Muscle of arm (tissue), 12 donors: Measurements from ENCODE around the gene ABCA12. TPM values are rescaled to one million over a fixed set of nuclear protein-coding genes. Genes with fewer than 3 reads are reported as not detected.

Experiments
- DNase-seq: peaks from one replicate; pipeline ENCODE4 v3.0.0-alpha.2; 2013
- polyA plus RNA-seq, 12 donors: library from polyadenylated mRNA; unstranded; fragments of 120-200 nt; gene quantifications; one replicate each; pipeline ENCODE4 v1.2.1, GENCODE V29; 2013; ENCODE audit not compliant: insufficient read length in 12 of 12

The ABCA12 gene
- polyA plus RNA-seq, 12 donors = 0.03 to 4.6 (median 0.06) TPM; not detected in 3

GRCh38 chr2:215136669-215137328 is 1.6 kb downstream of the ABCA12 start:
- no peak for DNase-seq

- DNase-seq = no peak
Measured at GRCh38 chr2:215120401-215120800, 18.0 kb downstream of the ABCA12 start.

- DNase-seq = no peak
Measured at GRCh38 chr2:215119847-215120246, 18.6 kb downstream of the ABCA12 start.

- no peak for DNase-seq
Measured at GRCh38 chr2:215110918-215111317, 27.5 kb downstream of the ABCA12 start.

GRCh38 chr2:215107216-215108056 is 31.0 kb downstream of the ABCA12 start:
- no peak for DNase-seq

GRCh38 chr2:215105607-215106354 is 32.6 kb downstream of the ABCA12 start:
- DNase-seq = no peak

- DNase-seq = no peak
Measured at GRCh38 chr2:215104226-215104625, 34.2 kb downstream of the ABCA12 start.

- DNase-seq = no peak
Measured at GRCh38 chr2:215098875-215099274, 39.6 kb downstream of the ABCA12 start.

GRCh38 chr2:215084080-215084479 is 54.3 kb downstream of the ABCA12 start:
- no peak for DNase-seq

- DNase-seq = no peak
Measured at GRCh38 chr2:215083146-215083545, 55.3 kb downstream of the ABCA12 start.

GRCh38 chr2:215082446-215082845 is 56.0 kb downstream of the ABCA12 start:
- DNase-seq = no peak

- DNase-seq = no peak
Measured at GRCh38 chr2:215080545-215080944, 57.9 kb downstream of the ABCA12 start.

GRCh38 chr2:215071676-215072075 is 66.8 kb downstream of the ABCA12 start:
- no peak for DNase-seq

GRCh38 chr2:215068399-215068798 is 70.0 kb downstream of the ABCA12 start:
- DNase-seq = no peak

- DNase-seq = no peak
Measured at GRCh38 chr2:215066124-215066523, 72.3 kb downstream of the ABCA12 start.

- DNase-seq = no peak
Measured at GRCh38 chr2:215063526-215063925, 74.9 kb downstream of the ABCA12 start.

- DNase-seq = no peak
Measured at GRCh38 chr2:215060861-215061536, 77.4 kb downstream of the ABCA12 start.

- no peak for DNase-seq
Measured at GRCh38 chr2:215059724-215060123, 78.7 kb downstream of the ABCA12 start.

GRCh38 chr2:215055891-215056290 is 82.5 kb downstream of the ABCA12 start:
- DNase-seq = no peak

- no peak for DNase-seq
Measured at GRCh38 chr2:215052810-215053209, 85.6 kb downstream of the ABCA12 start.

GRCh38 chr2:215052404-215052803 is 86.0 kb downstream of the ABCA12 start:
- no peak for DNase-seq

GRCh38 chr2:215049341-215049740 is 89.1 kb downstream of the ABCA12 start:
- DNase-seq = no peak
